Upper lobe of left lung (tissue), 4 donors: ENCODE measurements around the gene PSMB4.

ENCODE experiments used
- EP300 ChIP-seq, 4 donors: sonication (generic); formaldehyde crosslinking; IDR thresholded peaks; one replicate each; pipeline ENCODE4 v1.5.1; 2017; ENCODE audit warnings: antibody characterized with exemption in 4 of 4, control low read depth in 2 of 4
- POLR2AphosphoS5 ChIP-seq, 2 donors: sonication (generic); formaldehyde crosslinking; IDR thresholded peaks; one replicate each; pipeline ENCODE4 v1.5.1; 2017; ENCODE audit warnings: antibody characterized with exemption in 2 of 2
- TF ChIP-seq, protein P1 (sequence below), 6 experiments: fragments of 450-650 bp in 4 of 6; fragments of 200-600 bp in 2 of 6; sonication (generic) in 2 of 6; IDR thresholded peaks; one replicate each; pipeline ENCODE4 v1.5.1; 2016 to 2019; ENCODE audit warnings: antibody characterized with exemption in 6 of 6

- TF ChIP-seq, protein P1, sequence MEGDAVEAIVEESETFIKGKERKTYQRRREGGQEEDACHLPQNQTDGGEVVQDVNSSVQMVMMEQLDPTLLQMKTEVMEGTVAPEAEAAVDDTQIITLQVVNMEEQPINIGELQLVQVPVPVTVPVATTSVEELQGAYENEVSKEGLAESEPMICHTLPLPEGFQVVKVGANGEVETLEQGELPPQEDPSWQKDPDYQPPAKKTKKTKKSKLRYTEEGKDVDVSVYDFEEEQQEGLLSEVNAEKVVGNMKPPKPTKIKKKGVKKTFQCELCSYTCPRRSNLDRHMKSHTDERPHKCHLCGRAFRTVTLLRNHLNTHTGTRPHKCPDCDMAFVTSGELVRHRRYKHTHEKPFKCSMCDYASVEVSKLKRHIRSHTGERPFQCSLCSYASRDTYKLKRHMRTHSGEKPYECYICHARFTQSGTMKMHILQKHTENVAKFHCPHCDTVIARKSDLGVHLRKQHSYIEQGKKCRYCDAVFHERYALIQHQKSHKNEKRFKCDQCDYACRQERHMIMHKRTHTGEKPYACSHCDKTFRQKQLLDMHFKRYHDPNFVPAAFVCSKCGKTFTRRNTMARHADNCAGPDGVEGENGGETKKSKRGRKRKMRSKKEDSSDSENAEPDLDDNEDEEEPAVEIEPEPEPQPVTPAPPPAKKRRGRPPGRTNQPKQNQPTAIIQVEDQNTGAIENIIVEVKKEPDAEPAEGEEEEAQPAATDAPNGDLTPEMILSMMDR (IDR thresholded peaks at IDR 0.05): no peak
- TF ChIP-seq EP300 (IDR thresholded peaks at IDR 0.05) (no peak), POLR2AphosphoS5 (IDR thresholded peaks at IDR 0.05) (no peak)
These were observed 6.8 kb downstream of the PSMB4 start for GRCh38 chr1:151406176-151406575.
